ENCODE data around the gene CSRNP3.

The CSRNP3 gene, protein sequence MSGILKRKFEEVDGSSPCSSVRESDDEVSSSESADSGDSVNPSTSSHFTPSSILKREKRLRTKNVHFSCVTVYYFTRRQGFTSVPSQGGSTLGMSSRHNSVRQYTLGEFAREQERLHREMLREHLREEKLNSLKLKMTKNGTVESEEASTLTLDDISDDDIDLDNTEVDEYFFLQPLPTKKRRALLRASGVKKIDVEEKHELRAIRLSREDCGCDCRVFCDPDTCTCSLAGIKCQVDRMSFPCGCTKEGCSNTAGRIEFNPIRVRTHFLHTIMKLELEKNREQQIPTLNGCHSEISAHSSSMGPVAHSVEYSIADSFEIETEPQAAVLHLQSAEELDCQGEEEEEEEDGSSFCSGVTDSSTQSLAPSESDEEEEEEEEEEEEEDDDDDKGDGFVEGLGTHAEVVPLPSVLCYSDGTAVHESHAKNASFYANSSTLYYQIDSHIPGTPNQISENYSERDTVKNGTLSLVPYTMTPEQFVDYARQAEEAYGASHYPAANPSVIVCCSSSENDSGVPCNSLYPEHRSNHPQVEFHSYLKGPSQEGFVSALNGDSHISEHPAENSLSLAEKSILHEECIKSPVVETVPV

DNA sequence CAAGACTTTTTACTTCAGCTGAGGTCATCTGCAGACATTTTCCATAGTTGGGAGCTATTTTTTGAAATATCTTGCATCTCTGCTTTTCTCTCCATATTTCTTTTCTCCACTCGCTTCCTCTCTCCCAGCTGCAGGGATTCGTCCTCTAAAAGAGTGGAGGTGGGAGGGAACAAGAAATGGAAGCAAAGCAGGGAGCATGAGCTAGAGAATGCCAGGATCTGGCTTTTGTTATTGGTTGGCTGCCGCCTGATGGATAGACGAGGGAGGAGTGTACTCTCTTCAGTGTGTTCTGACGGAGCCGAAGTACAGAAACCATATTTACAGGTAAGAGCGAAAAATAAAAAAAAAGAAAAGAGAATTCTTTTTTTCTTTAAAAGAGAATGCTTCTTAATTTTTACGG, at the start of gene CSRNP3:
TSS of gene CSRNP3 (plus strand) at position 282 of the 400 bp plus-strand sequence. CDS start 125,368 bp downstream, outside the sequence.
- no peak for DNase-seq

DNA sequence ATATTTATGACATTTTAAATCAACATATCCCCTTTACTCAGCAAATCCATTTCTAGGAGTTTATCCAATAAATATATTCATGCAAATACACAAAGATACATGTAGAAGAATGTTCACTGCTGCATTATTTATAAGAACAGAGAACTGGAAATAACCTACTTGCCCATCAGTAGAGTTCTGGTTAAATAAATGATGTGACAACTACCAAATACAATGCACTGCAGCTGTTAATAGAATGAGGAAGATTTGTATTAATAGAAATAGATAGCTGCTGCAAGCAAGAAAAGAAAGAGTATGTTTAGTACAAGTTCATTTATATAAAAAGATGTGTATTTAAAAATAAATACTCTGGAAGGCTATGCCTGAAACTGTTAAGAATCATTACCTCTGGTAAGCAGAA, 49.3 kb upstream of the CSRNP3 start:
- DNase-seq: no peak

DNA sequence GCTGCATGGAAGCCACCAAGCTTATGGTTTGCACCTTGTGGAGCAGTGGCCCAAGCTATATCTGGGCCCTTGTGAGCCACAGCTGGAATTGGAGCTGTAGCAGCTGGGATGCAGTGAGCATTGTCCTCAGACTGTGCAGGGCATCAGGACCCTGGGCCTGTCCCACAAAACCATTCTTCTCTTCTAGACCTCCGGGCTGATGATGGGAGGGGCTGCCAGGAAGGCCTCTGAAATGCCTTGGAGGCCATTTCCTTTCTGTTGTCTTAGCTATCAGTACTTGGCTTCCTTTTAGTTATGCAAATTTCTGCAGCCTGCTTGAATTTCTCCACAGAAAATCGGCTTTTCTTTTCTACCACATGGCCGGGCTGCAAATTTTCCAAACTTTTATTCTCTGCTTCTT, 46.4 kb upstream of the CSRNP3 start:
- DNase-seq: no peak

DNA sequence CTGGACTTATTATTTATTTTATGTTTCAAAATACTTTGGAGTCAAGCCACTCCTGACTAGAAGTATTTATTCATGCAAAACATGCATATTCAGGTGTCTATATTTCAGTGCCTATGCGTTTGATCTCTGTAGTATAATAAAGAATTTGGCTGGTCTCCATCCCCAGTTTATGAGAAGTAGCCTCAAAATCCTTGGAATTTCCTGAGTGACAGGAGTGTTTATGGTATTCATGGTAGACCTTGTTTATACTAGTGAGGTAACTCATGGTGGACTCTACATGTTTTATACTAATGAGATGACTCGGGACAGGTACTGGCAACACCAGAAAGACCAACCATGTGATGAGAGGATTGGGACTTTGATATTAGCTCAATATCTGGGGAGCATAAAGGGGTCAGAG, 43.9 kb upstream of the CSRNP3 start:
- DNase-seq: no peak

DNA sequence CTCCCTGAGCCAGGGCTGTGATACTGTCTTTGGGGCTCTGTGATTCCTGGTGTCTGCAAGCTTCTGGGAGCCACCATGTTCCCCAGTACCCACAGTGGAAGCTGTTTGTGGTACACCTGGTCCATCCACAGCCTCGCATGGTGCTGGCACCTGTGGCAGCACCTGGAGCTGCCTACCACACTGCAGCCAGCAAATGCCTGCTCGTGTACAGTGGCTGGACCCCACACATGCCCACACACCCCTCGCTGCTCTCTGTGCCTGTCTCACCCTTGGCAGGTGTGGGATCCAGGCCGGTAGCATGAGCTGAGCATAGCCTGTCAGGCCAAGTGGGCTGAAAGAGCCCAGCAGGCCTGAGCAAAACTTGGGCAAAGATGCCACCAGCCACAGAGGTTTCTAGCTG, 41.8 kb upstream of the CSRNP3 start:
- no peak for DNase-seq

DNA sequence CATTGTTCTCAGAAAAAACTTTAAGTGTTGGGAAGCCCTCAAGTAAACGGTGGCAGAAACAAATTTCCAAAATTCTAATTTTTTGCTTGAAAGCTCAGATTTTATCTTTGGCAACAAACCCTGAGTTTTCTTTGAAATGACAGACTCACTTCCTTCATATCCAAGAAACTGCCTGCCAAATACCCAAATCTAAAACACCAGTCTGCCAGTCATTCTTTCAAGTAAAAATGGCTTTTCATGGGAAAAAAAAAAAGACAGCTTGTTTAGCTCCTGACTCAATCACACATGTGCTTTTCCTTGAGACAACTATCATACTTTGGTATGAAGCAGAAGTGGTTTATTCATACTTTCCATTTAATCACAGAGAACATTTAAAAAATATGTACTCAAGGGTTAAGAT, 40.6 kb upstream of the CSRNP3 start:
- no peak for DNase-seq

DNA sequence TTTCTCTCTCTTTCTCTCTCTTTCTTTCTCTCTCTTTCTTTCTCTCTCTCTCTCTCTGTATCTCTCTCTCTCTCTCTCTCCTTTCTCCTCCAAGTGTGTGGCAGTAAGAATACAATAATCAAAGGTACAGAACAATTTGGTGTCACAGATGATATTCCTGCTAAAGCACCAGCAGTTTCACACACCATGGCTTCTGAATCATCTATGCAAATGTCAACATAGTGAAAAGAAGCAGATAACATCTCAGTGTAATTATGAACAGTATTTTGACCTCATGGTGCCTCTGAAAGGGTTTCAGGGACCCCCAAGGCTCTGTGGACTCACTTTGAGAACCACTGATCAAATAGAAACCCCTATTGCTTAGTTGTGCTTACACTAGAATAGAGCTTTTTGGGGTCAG, 38.5 kb upstream of the CSRNP3 start:
- DNase-seq: no peak

DNA sequence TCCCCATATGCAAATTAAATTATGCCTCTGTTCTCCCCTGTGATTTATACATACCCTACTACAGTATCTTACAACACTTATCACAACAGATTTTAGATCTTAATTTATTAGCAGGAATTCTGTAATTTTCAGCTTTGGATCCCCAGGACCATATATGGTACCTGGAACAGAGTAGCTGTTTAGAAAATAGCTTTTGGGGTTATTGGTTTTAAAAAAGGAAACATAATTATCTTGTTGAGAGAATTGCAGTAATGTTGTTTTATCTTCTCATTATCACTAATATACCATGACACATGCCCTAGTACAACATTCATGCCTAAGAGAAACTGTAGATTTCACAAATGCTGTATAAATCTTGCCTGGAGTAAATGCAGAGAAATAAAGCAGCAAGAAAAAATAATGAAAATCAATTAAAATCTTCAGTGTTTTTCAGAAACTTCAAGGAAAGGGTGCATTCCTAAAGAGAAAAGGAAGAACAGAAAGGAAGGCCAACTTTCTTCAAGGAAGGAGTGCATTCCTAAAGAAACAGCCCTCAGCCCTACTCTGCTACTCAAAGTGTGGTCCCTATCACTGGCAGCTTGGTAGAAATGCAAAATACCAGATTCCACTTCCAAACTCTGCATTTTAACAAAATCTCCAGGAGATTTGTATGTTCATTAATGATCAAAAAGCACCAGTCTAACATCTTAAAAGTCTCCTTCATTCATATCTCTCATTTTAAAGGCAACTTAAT, 37.1 kb upstream of the CSRNP3 start:
- no peak for DNase-seq

DNA sequence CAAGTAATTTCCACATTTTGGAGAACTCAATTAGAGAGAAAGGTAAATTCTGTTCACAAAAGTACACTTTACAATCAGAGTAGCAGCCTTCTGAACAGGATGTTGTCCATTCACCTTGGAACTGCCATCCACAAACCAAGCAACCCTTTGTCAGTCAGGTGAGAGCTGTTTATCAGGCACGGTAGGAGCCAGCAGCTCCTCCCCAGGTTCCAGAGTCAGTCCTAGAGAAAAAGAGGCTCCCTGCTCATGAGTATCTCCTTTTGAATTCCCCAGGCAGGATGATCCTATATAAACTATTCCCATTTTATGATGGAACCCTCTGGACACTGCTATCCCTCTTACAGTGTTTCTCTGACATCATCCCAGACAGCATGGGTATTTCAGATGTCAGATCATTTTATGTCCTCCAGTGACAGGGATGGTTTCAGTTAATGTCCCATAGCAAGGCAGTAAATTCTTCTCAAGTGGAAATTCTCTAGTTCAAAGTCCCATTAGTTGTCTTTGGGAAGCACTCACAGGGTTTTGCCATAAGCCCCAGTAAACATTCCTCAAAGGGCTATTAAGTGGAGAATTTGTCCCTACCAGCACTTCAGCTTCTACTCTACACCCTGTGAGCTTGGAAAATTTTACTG, 34.5 kb upstream of the CSRNP3 start:
- no peak for DNase-seq

DNA sequence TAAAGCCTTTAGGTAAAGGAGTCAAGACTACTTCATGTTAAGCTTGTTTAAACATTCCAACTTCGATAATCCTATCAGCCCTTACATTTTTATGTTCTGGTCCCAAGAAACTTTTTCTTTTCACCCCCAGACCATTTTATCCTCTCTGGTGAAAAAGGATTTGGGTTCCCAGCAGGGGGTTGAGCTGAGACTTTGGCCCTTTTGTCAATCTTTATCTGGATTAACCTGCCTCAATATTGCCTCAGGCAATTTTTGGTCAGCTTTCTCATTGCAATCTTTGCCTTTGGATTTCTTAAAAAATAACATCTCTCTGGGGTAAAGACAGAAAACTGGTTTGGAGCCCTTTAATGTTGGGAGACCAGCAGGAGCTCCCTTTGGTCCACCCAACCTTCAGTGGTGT, 33.9 kb upstream of the CSRNP3 start:
- DNase-seq: no peak

DNA sequence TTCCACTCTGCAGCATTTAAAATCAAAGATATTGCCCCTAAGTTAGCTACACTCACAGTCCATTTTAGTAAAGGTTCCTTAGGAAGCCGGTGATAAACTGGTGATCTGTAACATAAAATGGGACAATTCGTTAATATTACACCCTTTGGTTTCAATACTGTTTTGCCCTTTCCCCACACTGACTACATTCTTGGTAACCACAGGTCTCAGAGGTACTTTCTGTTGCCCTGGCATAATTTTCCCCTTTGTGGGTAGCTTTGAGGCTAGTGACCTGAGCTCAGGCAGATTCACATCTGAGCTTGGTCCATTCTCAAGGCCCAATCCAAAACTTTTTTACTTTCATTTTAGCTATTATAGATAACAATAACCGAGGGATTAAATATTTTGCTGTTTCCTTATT, 32.9 kb upstream of the CSRNP3 start:
- DNase-seq: no peak

DNA sequence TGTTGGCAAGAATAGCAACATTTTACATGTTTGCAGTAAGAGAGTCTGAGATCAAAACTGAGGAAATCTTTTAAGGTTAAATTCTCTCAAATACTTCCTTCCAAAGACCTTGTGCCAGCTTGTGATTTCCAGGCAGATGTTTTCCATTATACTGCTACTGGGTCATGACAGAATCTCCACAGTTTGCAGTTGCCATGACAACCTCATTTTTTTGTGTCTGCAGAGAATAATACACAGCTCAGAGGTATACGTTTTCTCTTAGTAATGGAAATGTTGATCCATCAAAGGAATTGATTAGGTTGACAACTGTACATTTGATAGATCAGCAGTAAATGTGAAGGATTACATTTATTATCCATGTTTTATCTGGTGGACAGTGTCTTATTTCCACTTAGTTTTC, 29.1 kb upstream of the CSRNP3 start:
- DNase-seq: no peak

DNA sequence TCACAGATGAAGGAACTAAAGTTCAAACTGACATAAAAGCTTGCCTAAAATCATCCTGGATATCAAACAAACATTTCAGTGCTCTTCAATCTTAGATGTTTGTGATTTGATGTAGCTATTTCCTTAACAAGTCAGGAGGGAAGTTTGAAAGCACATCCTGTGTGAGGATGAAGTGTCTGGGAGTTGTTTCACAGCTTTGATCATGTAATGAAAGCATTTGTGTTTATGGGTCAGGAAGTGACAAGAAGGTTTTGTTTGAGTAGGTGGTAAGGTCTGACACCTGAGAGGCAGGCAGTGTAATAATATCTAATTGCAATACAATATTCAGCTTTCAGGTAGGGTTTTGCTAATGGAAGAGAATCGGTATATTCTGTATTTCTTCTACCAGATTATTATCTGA, 26.0 kb upstream of the CSRNP3 start:
- DNase-seq: no peak

DNA sequence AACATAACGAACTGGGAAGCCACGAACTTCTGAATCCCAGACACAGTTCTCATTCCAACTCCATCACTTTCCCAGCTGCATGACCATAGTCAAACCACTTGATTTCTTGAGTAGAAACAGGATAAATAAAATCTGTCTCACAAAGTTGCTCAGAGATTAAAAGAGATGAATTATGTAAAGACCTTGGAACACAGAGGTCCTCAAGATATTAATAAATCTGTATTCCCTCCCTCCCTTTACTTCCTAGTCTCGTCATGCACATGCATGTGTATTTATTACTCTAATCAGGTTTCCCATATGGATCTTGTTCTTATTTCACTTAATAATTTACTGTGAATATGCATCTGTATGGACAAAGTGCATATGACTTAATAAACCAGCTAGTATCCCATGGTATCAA, 21.1 kb upstream of the CSRNP3 start:
- no peak for DNase-seq

DNA sequence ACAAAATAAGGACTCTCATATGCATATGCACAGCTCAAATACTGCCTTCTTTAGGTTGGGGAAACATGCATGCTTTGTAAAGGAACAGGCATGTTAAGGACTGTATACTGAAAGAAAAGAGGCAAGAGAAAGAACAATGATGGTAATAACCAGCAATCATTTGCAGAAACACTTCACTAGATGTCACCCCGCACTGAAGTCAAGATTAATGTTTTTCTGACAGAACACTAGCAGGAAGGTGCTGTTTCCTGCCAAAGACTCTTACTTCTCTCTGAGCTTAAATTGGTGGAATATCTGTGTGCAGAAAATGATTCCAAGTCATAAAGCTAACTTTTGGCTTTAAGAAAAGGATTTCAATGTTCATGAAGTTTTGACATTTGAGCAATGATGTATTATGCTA, 19.3 kb upstream of the CSRNP3 start:
- no peak for DNase-seq

DNA sequence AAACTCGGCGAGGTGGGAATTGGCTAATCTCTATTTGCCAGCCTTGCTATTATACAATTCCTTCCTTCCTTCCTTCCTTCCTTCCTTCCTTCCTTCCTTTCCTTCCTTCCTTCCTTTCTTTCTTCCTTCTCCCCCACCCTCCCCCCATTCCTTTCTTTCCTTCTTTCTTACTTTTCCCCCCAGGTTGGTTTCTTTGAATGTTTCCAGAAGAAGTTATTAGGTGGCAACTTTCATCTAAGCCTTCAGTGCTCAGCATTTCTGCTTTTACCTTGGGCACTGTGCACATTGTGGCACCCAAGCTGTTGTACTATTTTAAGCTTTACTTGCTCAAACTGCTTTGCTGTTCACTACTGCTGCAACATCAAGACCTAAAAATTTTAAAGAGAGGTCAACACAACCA, 17.2 kb upstream of the CSRNP3 start:
- no peak for DNase-seq

DNA sequence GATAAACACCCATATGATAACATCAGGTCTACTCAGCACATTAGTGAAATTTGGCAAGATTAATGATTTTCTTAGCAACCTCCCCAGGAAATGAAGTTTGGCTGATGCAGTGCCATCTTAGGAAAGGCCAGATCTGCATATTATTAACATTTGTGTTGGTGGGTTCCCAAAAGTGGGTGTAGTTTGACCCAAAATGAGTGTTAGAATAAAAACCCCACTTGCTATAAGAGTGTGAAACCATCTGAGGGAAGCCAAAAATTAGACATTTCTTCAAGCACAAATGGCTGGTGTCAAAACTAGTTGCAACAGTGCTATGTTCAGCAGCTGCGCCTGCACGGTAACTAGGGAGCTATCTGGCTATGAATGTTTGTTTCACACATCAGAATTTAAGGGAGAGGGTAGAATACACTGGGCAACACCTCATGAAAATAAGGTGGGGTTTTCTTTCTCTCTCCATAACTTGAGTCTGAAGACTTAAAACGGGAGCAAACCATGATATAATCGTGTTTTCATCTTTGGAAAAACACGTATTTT, 15.9 kb upstream of the CSRNP3 start:
- no peak for DNase-seq

DNA sequence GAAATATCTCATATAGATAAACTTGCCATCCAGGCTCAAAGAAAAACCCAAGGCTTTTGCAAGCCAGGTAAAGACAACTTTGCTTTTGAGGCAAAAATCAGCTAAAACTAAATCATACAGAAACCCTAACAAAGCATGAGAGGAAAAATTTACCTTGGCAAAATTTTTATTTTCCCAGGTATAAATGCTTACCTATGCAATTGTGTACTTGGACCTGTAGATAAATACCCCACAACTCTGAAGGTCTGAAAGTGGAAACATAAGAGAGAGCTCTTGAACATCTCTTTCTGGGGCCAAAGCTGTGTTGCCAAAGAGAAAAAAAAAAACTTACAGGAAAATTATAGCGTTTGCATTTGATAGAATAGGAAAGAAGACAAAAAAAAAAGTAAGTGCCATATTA, 14.6 kb upstream of the CSRNP3 start:
- DNase-seq: no peak

DNA sequence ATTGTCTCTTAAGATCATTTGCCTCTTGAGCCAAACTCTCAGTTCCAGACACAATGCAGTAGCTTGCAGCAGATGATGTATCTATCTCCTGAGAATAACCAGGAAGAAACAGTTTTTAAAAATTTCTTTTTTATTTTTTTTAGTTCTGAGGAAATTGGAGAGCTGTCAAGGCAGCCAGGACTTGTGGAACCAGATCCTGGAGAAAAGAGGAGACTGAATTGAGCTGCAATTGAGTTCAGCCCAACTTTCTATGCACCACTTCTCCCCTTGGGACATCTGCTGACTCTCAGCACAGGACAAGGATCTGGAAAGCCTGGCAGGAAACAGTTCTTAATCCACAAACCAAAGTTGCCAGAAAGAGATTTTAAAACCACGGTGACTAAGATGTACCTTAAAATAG, 13.5 kb upstream of the CSRNP3 start:
- no peak for DNase-seq

DNA sequence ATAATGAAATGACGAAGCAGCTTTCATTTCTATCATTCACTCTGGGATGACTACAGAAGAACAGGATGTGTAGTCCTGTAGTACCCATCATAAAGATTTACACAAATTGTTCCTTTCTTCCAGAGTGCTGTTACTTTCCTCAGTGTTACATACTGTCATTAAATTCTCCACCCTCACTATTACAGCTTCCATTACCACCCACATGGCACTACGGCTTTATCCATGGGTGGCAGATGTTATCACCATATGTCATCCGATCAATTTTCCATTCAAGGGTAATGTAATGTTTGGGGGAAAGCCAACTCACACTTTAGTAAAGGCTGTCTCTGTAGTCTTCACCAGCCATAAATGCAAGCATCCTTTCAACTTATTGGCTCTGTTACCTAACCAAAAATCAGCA, 7.1 kb upstream of the CSRNP3 start:
- DNase-seq: no peak

DNA sequence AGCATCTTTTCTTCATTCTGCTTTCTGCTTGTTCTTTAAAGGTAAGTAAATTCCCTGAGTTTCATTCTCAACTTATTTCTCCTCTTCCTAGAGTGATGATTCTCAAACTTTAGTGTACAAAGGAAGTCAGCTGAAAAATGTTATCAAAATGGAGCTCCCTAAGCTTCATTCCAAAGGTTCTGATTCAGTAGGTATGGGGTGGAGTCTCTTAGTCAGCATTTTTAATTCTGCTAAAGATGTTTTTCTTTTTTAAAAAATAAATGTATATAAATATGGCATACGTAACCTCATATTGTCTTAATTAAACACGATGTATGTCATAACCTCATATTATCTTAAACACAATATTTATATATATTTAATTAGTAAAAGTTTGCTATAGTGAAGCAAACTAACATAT, 3.1 kb upstream of the CSRNP3 start:
- no peak for DNase-seq

DNA sequence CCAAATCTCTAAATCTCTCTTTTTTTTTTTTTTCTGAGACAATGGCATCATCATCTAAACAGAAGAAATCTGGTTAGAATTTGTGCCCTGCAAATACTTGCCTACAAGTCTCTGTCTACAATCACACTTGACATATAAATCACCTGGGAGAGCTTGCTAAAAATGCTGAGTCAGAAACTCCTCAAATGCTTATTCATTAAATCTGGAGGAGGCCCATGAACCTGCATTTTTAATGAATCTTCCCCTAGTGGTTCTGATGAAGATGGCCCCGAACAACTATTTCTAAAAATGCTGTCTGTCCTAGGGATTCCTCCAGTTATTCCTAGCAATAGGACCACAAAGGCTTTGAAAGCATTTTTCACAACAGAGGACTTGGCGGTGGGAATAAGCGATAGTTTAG, 1.6 kb upstream of the CSRNP3 start:
- DNase-seq: no peak

DNA sequence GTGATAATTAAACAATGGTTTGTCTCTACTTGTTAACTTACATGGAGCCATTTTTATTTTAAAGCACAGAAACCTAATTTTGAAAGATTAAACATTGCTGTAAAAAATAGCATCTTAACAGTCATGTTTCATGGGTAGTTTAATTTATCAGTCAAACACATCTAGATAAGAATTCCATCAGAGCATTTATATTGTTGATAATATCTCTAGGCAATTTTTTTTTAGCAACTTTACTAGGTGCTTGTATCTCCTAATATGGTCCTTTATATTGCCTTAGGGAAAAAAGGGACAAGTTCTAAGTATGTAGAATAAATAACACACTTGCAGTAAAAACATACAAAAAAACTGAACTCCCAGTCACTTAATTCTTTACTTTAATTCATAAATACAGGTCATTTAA, 863 bp downstream of the CSRNP3 start:
- DNase-seq: no peak
